ENCODE measurements around the gene HSD11B1.

HSD11B1 gene

DNA sequence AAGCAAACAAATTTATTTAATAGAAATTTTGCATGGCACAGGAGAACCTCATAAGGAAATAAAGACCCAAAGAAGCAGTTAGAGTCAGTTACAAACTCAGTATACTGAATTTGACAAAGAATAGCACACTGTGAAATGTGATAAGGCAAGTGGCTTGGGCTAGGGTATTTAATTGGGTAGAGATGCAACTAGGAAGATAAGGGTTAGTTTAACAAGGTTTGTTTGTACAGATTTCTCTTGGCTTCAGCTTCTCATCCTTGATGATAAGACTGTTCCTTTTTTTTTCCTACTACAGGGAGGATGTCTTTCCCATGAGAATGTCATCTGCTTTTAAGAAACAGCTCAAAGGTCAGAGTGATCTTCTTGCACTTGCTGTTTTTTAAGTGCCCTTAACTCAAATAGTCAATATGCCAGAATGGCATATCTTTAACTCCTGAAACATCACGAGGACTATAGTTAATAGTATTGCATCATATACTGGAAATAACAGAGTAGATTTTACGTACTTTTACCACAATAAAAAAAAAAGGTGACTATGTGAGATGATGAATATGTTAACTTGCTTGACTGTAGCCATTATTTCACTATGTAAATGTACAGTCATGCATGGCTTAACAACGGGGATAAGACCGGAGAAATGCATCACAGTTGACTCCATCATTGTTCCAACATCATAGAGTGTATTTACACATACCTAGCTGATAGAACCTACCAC lies 42.0 kb downstream of the HSD11B1 start:
- DNase-seq (ENCODE audit: low spot score): no peak
- no peak overlapping the region for H4K8ac ChIP-seq (ENCODE audit: low read depth, low read length)
- no peak overlapping the region for H2AFZ ChIP-seq (ENCODE audit: low read length)
- H3K4me1 ChIP-seq (ENCODE audit: control insufficient read depth in 2 of 2, insufficient read depth in 1 of 2, low read depth in 1 of 2, low read length in 2 of 2): peaks cover 2 to 6% of the 10 kb centered on the region in 2 donors
- H3K4me3 ChIP-seq (ENCODE audit: low read length in 2 of 2): no peak overlapping the region
- H3K9ac ChIP-seq (ENCODE audit: low read depth, low read length, poor library complexity): no peak overlapping the region
- no peak overlapping the region for H2BK5ac ChIP-seq (ENCODE audit: low read length)
- H2BK120ac ChIP-seq (ENCODE audit: low read depth, low read length): no peak overlapping the region
- no peaks in the 10 kb centered on the region for H3K36me3 ChIP-seq (replicated peaks in 1 of 2; ENCODE audit: control insufficient read depth in 2 of 2, insufficient read depth in 2 of 2, low read length in 2 of 2)
- no peak overlapping the region for H3K27ac ChIP-seq (replicated peaks; ENCODE audit: low read length)
- H3K27me3 ChIP-seq (ENCODE audit: control insufficient read depth in 3 of 3, insufficient read depth in 3 of 3, low read depth in 1 of 3, low read length in 3 of 3): peaks cover 0 to 22% (median 0%) of the 10 kb centered on the region in 3 experiments
- H2BK12ac ChIP-seq (ENCODE audit: low read length): no peak overlapping the region
- H2BK15ac ChIP-seq (ENCODE audit: low read length): no peak overlapping the region
- whole genome bisulfite sequencing, 2 donors (ENCODE audit: extremely low coverage in 2 of 2, insufficient read length in 2 of 2, insufficient replicate concordance in 1 of 2): no CpG with 5 or more reads among the region's 4 CpGs
- no peaks in the 10 kb centered on the region for H3K79me1 ChIP-seq (ENCODE audit: low read depth, low read length)
- no peak overlapping the region for H3K4me2 ChIP-seq (ENCODE audit: insufficient read depth, low read length, poor library complexity, severe bottlenecking)
- H2AK5ac ChIP-seq (ENCODE audit: low read depth, low read length): no peak overlapping the region
- H3K23ac ChIP-seq (ENCODE audit: low read depth, low read length, poor library complexity): no peak overlapping the region
- H4K91ac ChIP-seq (ENCODE audit: low read depth, low read length, poor library complexity): no peak overlapping the region
- no peaks in the 10 kb centered on the region for H3K9me3 ChIP-seq (replicated peaks in 1 of 2; ENCODE audit: control insufficient read depth in 2 of 2, insufficient read depth in 1 of 2, low read depth in 1 of 2, low read length in 2 of 2)
- no peak overlapping the region for H3K4ac ChIP-seq (ENCODE audit: low read length)
- no peak overlapping the region for H3K18ac ChIP-seq (ENCODE audit: low read length)
- H3K14ac ChIP-seq (ENCODE audit: low read length): no peak overlapping the region

- Histone ChIP-seq H2BK15ac (ENCODE audit: low read length) (no peak overlapping the region), H3K36me3 (replicated peaks in 1 of 2; ENCODE audit: control insufficient read depth in 2 of 2, insufficient read depth in 2 of 2, low read length in 2 of 2) (no peaks in the 10 kb centered on the region), H2AK5ac (ENCODE audit: low read depth, low read length) (no peak overlapping the region), H3K14ac (ENCODE audit: low read length) (no peak overlapping the region), H2BK120ac (ENCODE audit: low read depth, low read length) (no peak overlapping the region), H3K4ac (ENCODE audit: low read length) (no peak overlapping the region), H2BK5ac (ENCODE audit: low read length) (no peak overlapping the region), H3K27ac (replicated peaks; ENCODE audit: low read length) (no peak overlapping the region), H2BK12ac (ENCODE audit: low read length) (no peak overlapping the region), H3K4me3 (ENCODE audit: low read length in 2 of 2) (peak overlapping the region; percentile 19 to 68), H4K8ac (ENCODE audit: low read depth, low read length) (no peak overlapping the region), H3K18ac (ENCODE audit: low read length) (peak overlapping the region; percentile 78), H3K4me2 (ENCODE audit: insufficient read depth, low read length, poor library complexity, severe bottlenecking) (peak overlapping the region; percentile 51), H4K91ac (ENCODE audit: low read depth, low read length, poor library complexity) (no peak overlapping the region), H3K27me3 (ENCODE audit: control insufficient read depth in 3 of 3, insufficient read depth in 3 of 3, low read depth in 1 of 3, low read length in 3 of 3) (peaks cover 0 to 20% (median 0%) of the 10 kb centered on the region in 3 experiments), H2AFZ (ENCODE audit: low read length) (peak overlapping the region; percentile 97), H3K9ac (ENCODE audit: low read depth, low read length, poor library complexity) (peak overlapping the region; percentile 51), H3K23ac (ENCODE audit: low read depth, low read length, poor library complexity) (no peak overlapping the region), H3K9me3 (replicated peaks in 1 of 2; ENCODE audit: control insufficient read depth in 2 of 2, insufficient read depth in 1 of 2, low read depth in 1 of 2, low read length in 2 of 2) (no peaks in the 10 kb centered on the region), H3K79me1 (ENCODE audit: low read depth, low read length) (no peaks in the 10 kb centered on the region), H3K4me1 (ENCODE audit: control insufficient read depth in 2 of 2, insufficient read depth in 1 of 2, low read depth in 1 of 2, low read length in 2 of 2) (peaks cover 2 to 6% of the 10 kb centered on the region in 2 donors)
- DNase-seq (ENCODE audit: low spot score): peak; percentile 82
- no CpG with 5 or more reads among the region's 37 CpGs for WGBS, 2 donors (ENCODE audit: extremely low coverage in 2 of 2, insufficient read length in 2 of 2, insufficient replicate concordance in 1 of 2)
Measured at GRCh38 chr1:209747580-209748262, 43.1 kb downstream of the HSD11B1 start.

GRCh38 chr1:209748620-209749019 lies 44.0 kb downstream of the HSD11B1 start:
- WGBS, 2 donors (ENCODE audit: extremely low coverage in 2 of 2, insufficient read length in 2 of 2, insufficient replicate concordance in 1 of 2): no CpG with 5 or more reads among the region's 4 CpGs
- no peak overlapping the region for H4K91ac ChIP-seq (ENCODE audit: low read depth, low read length, poor library complexity)
- no peak for DNase-seq (ENCODE audit: low spot score)
- H3K4me2 ChIP-seq (ENCODE audit: insufficient read depth, low read length, poor library complexity, severe bottlenecking): no peak overlapping the region
- no peak overlapping the region for H3K23ac ChIP-seq (ENCODE audit: low read depth, low read length, poor library complexity)
- peaks cover 2 to 6% of the 10 kb centered on the region in 2 donors for H3K4me1 ChIP-seq (ENCODE audit: control insufficient read depth in 2 of 2, insufficient read depth in 1 of 2, low read depth in 1 of 2, low read length in 2 of 2)
- peaks cover 0 to 17% (median 0%) of the 10 kb centered on the region in 3 experiments for H3K27me3 ChIP-seq (ENCODE audit: control insufficient read depth in 3 of 3, insufficient read depth in 3 of 3, low read depth in 1 of 3, low read length in 3 of 3)
- H2AK5ac ChIP-seq (ENCODE audit: low read depth, low read length): no peak overlapping the region
- H4K8ac ChIP-seq (ENCODE audit: low read depth, low read length): no peak overlapping the region
- H2BK15ac ChIP-seq (ENCODE audit: low read length): no peak overlapping the region
- no peak overlapping the region for H2BK12ac ChIP-seq (ENCODE audit: low read length)
- no peaks in the 10 kb centered on the region for H3K79me1 ChIP-seq (ENCODE audit: low read depth, low read length)
- no peaks in the 10 kb centered on the region for H3K36me3 ChIP-seq (replicated peaks in 1 of 2; ENCODE audit: control insufficient read depth in 2 of 2, insufficient read depth in 2 of 2, low read length in 2 of 2)
- H2AFZ ChIP-seq (ENCODE audit: low read length): no peak overlapping the region
- H3K4ac ChIP-seq (ENCODE audit: low read length): no peak overlapping the region
- H3K27ac ChIP-seq (replicated peaks; ENCODE audit: low read length): no peak overlapping the region
- no peak overlapping the region for H2BK120ac ChIP-seq (ENCODE audit: low read depth, low read length)
- no peak overlapping the region for H3K4me3 ChIP-seq (ENCODE audit: low read length in 2 of 2)
- H3K14ac ChIP-seq (ENCODE audit: low read length): no peak overlapping the region
- no peak overlapping the region for H3K18ac ChIP-seq (ENCODE audit: low read length)
- no peaks in the 10 kb centered on the region for H3K9me3 ChIP-seq (replicated peaks in 1 of 2; ENCODE audit: control insufficient read depth in 2 of 2, insufficient read depth in 1 of 2, low read depth in 1 of 2, low read length in 2 of 2)
- H2BK5ac ChIP-seq (ENCODE audit: low read length): no peak overlapping the region
- no peak overlapping the region for H3K9ac ChIP-seq (ENCODE audit: low read depth, low read length, poor library complexity)

DNA sequence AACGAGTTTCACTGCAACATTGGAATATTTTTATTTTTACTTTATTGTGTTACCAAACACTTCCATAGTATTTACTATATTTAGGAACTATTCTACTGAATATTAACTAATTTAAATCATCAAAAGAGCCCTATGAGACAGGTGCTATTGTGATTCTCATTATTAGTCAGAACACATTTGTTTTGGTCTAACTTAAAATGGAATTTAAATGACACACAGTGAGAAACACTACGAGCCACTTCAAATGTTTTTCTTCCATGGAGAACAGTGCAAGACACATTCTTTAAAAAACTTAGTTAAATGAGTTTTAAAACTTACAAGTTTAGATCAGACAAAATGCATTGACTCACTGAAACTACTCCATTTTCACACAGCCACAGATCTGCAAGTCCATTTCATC lies 44.6 kb downstream of the HSD11B1 start:
- Histone ChIP-seq H3K9me3 (replicated peaks in 1 of 2; ENCODE audit: control insufficient read depth in 2 of 2, insufficient read depth in 1 of 2, low read depth in 1 of 2, low read length in 2 of 2) (no peaks in the 10 kb centered on the region), H3K18ac (ENCODE audit: low read length) (no peak overlapping the region), H2BK15ac (ENCODE audit: low read length) (no peak overlapping the region), H3K79me1 (ENCODE audit: low read depth, low read length) (no peaks in the 10 kb centered on the region), H4K8ac (ENCODE audit: low read depth, low read length) (no peak overlapping the region), H2BK5ac (ENCODE audit: low read length) (no peak overlapping the region), H3K4me1 (ENCODE audit: control insufficient read depth in 2 of 2, insufficient read depth in 1 of 2, low read depth in 1 of 2, low read length in 2 of 2) (peaks cover 2 to 6% of the 10 kb centered on the region in 2 donors), H3K23ac (ENCODE audit: low read depth, low read length, poor library complexity) (no peak overlapping the region), H3K4me2 (ENCODE audit: insufficient read depth, low read length, poor library complexity, severe bottlenecking) (no peak overlapping the region), H3K4me3 (ENCODE audit: low read length in 2 of 2) (no peak overlapping the region), H3K27me3 (ENCODE audit: control insufficient read depth in 3 of 3, insufficient read depth in 3 of 3, low read depth in 1 of 3, low read length in 3 of 3) (peaks cover 0 to 16% (median 0%) of the 10 kb centered on the region in 3 experiments), H3K27ac (replicated peaks; ENCODE audit: low read length) (no peak overlapping the region), H3K9ac (ENCODE audit: low read depth, low read length, poor library complexity) (no peak overlapping the region), H3K36me3 (replicated peaks in 1 of 2; ENCODE audit: control insufficient read depth in 2 of 2, insufficient read depth in 2 of 2, low read length in 2 of 2) (no peaks in the 10 kb centered on the region), H3K14ac (ENCODE audit: low read length) (no peak overlapping the region), H4K91ac (ENCODE audit: low read depth, low read length, poor library complexity) (no peak overlapping the region), H2BK120ac (ENCODE audit: low read depth, low read length) (no peak overlapping the region), H3K4ac (ENCODE audit: low read length) (no peak overlapping the region), H2AFZ (ENCODE audit: low read length) (no peak overlapping the region), H2BK12ac (ENCODE audit: low read length) (no peak overlapping the region), H2AK5ac (ENCODE audit: low read depth, low read length) (no peak overlapping the region)
- no CpG with 5 or more reads among the region's 2 CpGs for WGBS, 2 donors (ENCODE audit: extremely low coverage in 2 of 2, insufficient read length in 2 of 2, insufficient replicate concordance in 1 of 2)
- DNase-seq (ENCODE audit: low spot score): no peak

Measured in neuronal stem cell (in vitro differentiated cells).